BE2C (cell line): Measurements from ENCODE around the gene AUP1.
"Not testable (repeated sequence)": the region's sequence is repeated elsewhere in the genome, so short reads cannot be mapped to it uniquely, and the experiment has no call there.

Source experiments
- DNase-seq: peaks from one replicate; pipeline ENCODE4 v3.0.0-alpha.2; 2020
- H3K27me3 ChIP-seq: fragments of 250-450 bp; sonication (Bioruptor Pico); 2 replicates; pipeline ENCODE4 v1.5.1; 2020; ENCODE audit warnings: mild to moderate bottlenecking
- H3K36me3 ChIP-seq: fragments of 250-450 bp; sonication (Bioruptor Pico); 2 replicates; pipeline ENCODE4 v1.5.1; 2020; ENCODE audit warnings: mild to moderate bottlenecking
- H3K4me1 ChIP-seq: fragments of 250-450 bp; sonication (Bioruptor Pico); 2 replicates; pipeline ENCODE4 v1.5.1; 2020
- H3K4me3 ChIP-seq: 2 replicates; pipeline ENCODE4 v1.5.1; 2011; ENCODE audit warnings: low read depth, low read length
- H3K9me3 ChIP-seq: fragments of 250-450 bp; sonication (Bioruptor Pico); 2 replicates; pipeline ENCODE4 v1.5.1; 2020
- CTCF ChIP-seq: IDR thresholded peaks from 2 replicates; pipeline ENCODE4 v1.5.1; 2012; ENCODE audit warnings: mild to moderate bottlenecking, low read depth, low read length

Gene AUP1

DNA sequence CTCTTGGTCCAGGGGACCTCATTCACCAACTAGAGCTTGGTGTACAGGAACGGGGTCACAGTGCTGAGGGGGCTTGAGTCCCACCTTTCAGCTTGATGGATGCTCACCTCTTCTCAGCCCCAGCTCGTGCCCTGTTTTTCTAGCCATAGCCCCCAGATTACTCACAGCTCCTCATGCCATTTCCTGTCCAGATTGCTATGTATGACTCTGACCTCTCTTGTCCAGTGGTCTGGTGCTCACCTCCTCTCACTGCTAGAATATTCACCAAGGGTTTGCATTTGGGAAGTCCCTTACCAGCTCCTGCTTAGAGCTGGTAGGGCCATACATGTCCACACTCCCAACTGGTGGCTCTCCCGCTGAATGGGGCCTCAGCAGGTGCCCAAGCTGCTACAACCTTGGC is 36.0 kb downstream of the AUP1 start:
- Histone ChIP-seq H3K36me3 (no peaks in the 10 kb centered on the region), H3K27me3 (no peaks in the 10 kb centered on the region), H3K4me1 (no peaks in the 10 kb centered on the region), H3K9me3 (no peaks in the 10 kb centered on the region), H3K4me3 (no peak overlapping the region)
- TF ChIP-seq CTCF = no peak
- no peak for DNase-seq

DNA sequence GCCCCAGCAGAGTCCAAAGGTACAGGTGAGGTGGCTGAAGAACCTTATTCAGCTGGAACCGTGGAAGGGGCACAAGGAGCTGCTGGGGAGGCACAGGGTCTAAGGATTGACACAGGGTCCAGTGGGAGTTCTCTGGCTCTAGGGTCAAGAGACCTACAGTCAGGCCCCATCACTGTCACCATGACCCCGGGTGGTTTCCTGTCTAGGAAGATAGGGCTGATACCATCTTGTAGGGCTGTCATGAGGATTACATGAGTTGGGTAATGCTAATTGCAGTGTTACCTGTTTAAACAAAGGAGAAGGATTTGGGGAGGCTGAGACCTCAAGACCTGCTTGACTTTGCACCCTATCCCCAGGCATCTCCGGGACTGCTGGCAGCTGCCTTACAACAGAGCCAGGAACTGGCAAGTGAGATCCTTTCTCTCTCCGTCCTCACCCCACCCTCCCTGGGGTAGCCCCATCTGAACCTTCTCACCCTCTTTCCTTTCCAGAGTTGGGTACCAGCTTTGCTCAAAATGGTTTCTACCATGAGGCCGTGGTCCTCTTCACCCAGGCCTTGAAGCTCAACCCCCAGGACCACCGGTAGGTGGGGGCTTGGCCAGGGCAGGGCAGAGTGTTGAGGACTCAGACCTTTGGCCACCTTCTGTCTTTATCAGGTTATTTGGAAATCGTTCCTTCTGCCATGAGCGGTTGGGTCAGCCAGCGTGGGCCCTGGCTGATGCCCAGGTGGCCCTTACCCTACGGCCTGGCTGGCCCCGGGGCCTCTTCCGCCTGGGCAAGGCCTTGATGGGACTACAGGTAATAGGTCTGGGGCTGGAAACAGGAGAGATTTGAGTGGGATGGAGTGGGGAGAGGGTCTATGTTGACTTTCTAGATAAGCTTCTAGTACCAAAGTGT is 37.6 kb downstream of the AUP1 start:
- no peak for DNase-seq
- H3K36me3 ChIP-seq = no peaks in the 10 kb centered on the region
- no peaks in the 10 kb centered on the region for H3K27me3 ChIP-seq
- no peak overlapping the region for H3K4me3 ChIP-seq
- no peak for TF ChIP-seq CTCF
- no peaks in the 10 kb centered on the region for H3K9me3 ChIP-seq
- no peaks in the 10 kb centered on the region for H3K4me1 ChIP-seq

GRCh38 chr2:74489906-74490305 is 39.6 kb downstream of the AUP1 start:
- Histone ChIP-seq H3K9me3 (no peaks in the 10 kb centered on the region), H3K27me3 (no peaks in the 10 kb centered on the region), H3K4me3 (no peak overlapping the region), H3K4me1 (no peaks in the 10 kb centered on the region), H3K36me3 (no peaks in the 10 kb centered on the region)
- no peak for DNase-seq
- TF ChIP-seq CTCF = no peak

- no peak overlapping the region for H3K4me3 ChIP-seq
- no peaks in the 10 kb centered on the region for H3K9me3 ChIP-seq
- TF ChIP-seq CTCF = no peak
- no peaks in the 10 kb centered on the region for H3K36me3 ChIP-seq
- DNase-seq = no peak
- H3K4me1 ChIP-seq = no peaks in the 10 kb centered on the region
- no peaks in the 10 kb centered on the region for H3K27me3 ChIP-seq
These were observed 40.6 kb downstream of the AUP1 start for GRCh38 chr2:74488643-74489481.

- Histone ChIP-seq H3K27me3 (no peaks in the 10 kb centered on the region), H3K4me1 (no peaks in the 10 kb centered on the region), H3K4me3 (no peak overlapping the region), H3K9me3 (no peaks in the 10 kb centered on the region), H3K36me3 (no peaks in the 10 kb centered on the region)
- no peak for TF ChIP-seq CTCF
- no peak for DNase-seq
These were observed 43.4 kb downstream of the AUP1 start for GRCh38 chr2:74486141-74486540.

- not testable (repeated sequence) for H3K27me3 ChIP-seq, DNase-seq, H3K9me3 ChIP-seq, H3K36me3 ChIP-seq, H3K4me1 ChIP-seq
- peak overlapping the region; percentile 79 for H3K4me3 ChIP-seq
These were observed 45.8 kb downstream of the AUP1 start for GRCh38 chr2:74483675-74484164.
